ENCODE data around the gene SHISA2. TPM values are rescaled to one million over a fixed set of nuclear protein-coding genes. Genes with fewer than 3 reads are reported as not detected.

SHISA2 gene
- total RNA-seq, 1 experiment from 2014 or later, result 8.1 TPM

GRCh38 chr13:26034018-26034417 lies 17.8 kb downstream of the SHISA2 start:
- DNase-seq, result no peak
- peaks cover 2% of the 10 kb centered on the region; the same call in 1 of the 2 replicates for H3K27me3 Mint-ChIP-seq (ENCODE audit: low read depth)
- H3K4me1 ChIP-seq (ENCODE audit: insufficient read depth, low read length), result no peaks in the 10 kb centered on the region
- no peaks in the 10 kb centered on the region for H3K79me2 ChIP-seq (ENCODE audit: insufficient read depth, low read length)
- H3K56ac ChIP-seq (ENCODE audit: insufficient read length, low read depth, low read length), result no peak overlapping the region
- H3K4me2 ChIP-seq (ENCODE audit: insufficient read depth, insufficient read length, low read length), result no peak overlapping the region
- no peak overlapping the region for H3K27ac Mint-ChIP-seq
- H4K8ac ChIP-seq (replicated peaks; ENCODE audit: insufficient read length, low read depth, low read length), result no peak overlapping the region
- no peak overlapping the region for H4K5ac ChIP-seq (ENCODE audit: insufficient read length, low read depth, low read length)
- no peak overlapping the region for H3K9ac ChIP-seq (ENCODE audit: extremely low read depth, insufficient read length, low read length)
- no peak overlapping the region for H4K91ac ChIP-seq (ENCODE audit: insufficient read length, low read depth, low read length)
- H3K14ac ChIP-seq (ENCODE audit: insufficient read depth, low read length), result no peak overlapping the region
- no peak overlapping the region for H2AK5ac ChIP-seq (ENCODE audit: insufficient read length, low read length)
- no peak overlapping the region for H3K23ac ChIP-seq (ENCODE audit: insufficient read length, low read depth, low read length)
- H2BK20ac ChIP-seq (ENCODE audit: low read depth, low read length, poor library complexity, severe bottlenecking), result no peak overlapping the region
- H3K23me2 ChIP-seq (ENCODE audit: insufficient read length, low read depth, low read length, poor library complexity, severe bottlenecking), result no peaks in the 10 kb centered on the region
- peaks cover 9 to 20% of the 10 kb centered on the region in 2 experiments; a peak in 4 of 5 replicates for H3K9me3 Mint-ChIP-seq
- H3K79me1 ChIP-seq (ENCODE audit: insufficient read depth, low read depth, low read length, poor library complexity, severe bottlenecking), result no peaks in the 10 kb centered on the region
- no peak overlapping the region for H2BK5ac ChIP-seq (ENCODE audit: insufficient read length, low read length)
- no peak overlapping the region for H3K18ac ChIP-seq (ENCODE audit: insufficient read length, low read depth, low read length)
- H2AFZ ChIP-seq (ENCODE audit: low read length), result no peak overlapping the region
- no peak overlapping the region for H2BK120ac ChIP-seq (ENCODE audit: low read depth, low read length, poor library complexity, severe bottlenecking)
- no peak for TF ChIP-seq CTCF (conservative IDR thresholded peaks at IDR 0.05)
- no peak overlapping the region for H2BK12ac ChIP-seq (ENCODE audit: insufficient read length, low read depth, low read length)
- H3K4me1 Mint-ChIP-seq, result peaks cover 17 to 30% of the 10 kb centered on the region in 2 experiments
- no peak overlapping the region for H3K27ac ChIP-seq (ENCODE audit: insufficient read length, low read depth, low read length)
- peaks cover 10 to 18% (median 14%) of the 10 kb centered on the region in 3 experiments for H3K36me3 Mint-ChIP-seq (ENCODE audit: insufficient read depth in 1 of 3, low read depth in 3 of 3)
- H3K9me3 ChIP-seq (ENCODE audit: control insufficient read depth, low read depth, low read length), result no peaks in the 10 kb centered on the region
- H3K27me3 ChIP-seq (ENCODE audit: insufficient read depth, low read length), result no peaks in the 10 kb centered on the region
- WGBS (ENCODE audit: extremely low coverage, insufficient read length, low lambda C conversion rate), result no CpG with 5 or more reads among the region's 3 CpGs
- H3T11ph ChIP-seq (ENCODE audit: low read length), result no peak overlapping the region
- no peak overlapping the region for H2BK15ac ChIP-seq (ENCODE audit: low read depth, low read length)
- no peak overlapping the region for H3K4me3 Mint-ChIP-seq
- no peaks in the 10 kb centered on the region for H4K20me1 ChIP-seq (ENCODE audit: control insufficient read depth, insufficient read depth, insufficient read length)
- no peak overlapping the region for H3K4ac ChIP-seq (ENCODE audit: low read depth, low read length)
